MM.1S (cell line): Measurements from ENCODE around the gene REL.

Experiments used
- DNase-seq: peaks from one replicate; pipeline ENCODE4 v3.0.0-alpha.2; 2015
- H2AFZ ChIP-seq: fragments of 300-600 bp; sonication (generic); 2 replicates; pipeline ENCODE4 v1.6.0; 2016; ENCODE audit warnings: antibody characterized with exemption, low read length
- H3F3A ChIP-seq: fragments of 300-600 bp; sonication (generic); 2 replicates; pipeline ENCODE4 v1.6.1; 2016; ENCODE audit warnings: mild to moderate bottlenecking, antibody characterized with exemption, low read length, moderate library complexity, mixed read lengths; ENCODE audit not compliant: insufficient read depth
- H3K27ac ChIP-seq: fragments of 300-600 bp; sonication (generic); 2 replicates; pipeline ENCODE4 v1.5.1; 2016; ENCODE audit warnings: mild to moderate bottlenecking, low read length
- H3K27me3 ChIP-seq: fragments of 300-600 bp; sonication (generic); replicated peaks from 2 replicates; pipeline ENCODE4 v1.6.0; 2016; ENCODE audit warnings: low read length; ENCODE audit not compliant: insufficient read depth
- H3K36me3 ChIP-seq: fragments of 300-600 bp; sonication (generic); replicated peaks from 2 replicates; pipeline ENCODE4 v1.6.1; 2016; ENCODE audit warnings: mild to moderate bottlenecking, low read length, mixed read lengths; ENCODE audit not compliant: insufficient read depth
- H3K4me1 ChIP-seq: fragments of 300-600 bp; sonication (generic); 2 replicates; pipeline ENCODE4 v1.6.1; 2016; ENCODE audit warnings: low read length, mixed read lengths
- H3K4me2 ChIP-seq: fragments of 300-600 bp; sonication (generic); 2 replicates; pipeline ENCODE4 v1.6.0; 2016; ENCODE audit warnings: low read depth, low read length
- H3K4me3 ChIP-seq: fragments of 300-600 bp; sonication (generic); 2 replicates; pipeline ENCODE4 v1.5.1; 2016; ENCODE audit warnings: low read length, mixed read lengths
- H3K79me2 ChIP-seq: fragments of 300-600 bp; sonication (generic); 2 replicates; pipeline ENCODE4 v1.6.1; 2016; ENCODE audit warnings: mixed run types, low read length, mixed read lengths
- H3K9ac ChIP-seq: fragments of 300-600 bp; sonication (generic); 2 replicates; pipeline ENCODE4 v1.6.1; 2016; ENCODE audit warnings: low read length, mixed read lengths
- H3K9me2 ChIP-seq: fragments of 300-600 bp; sonication (generic); replicated peaks from 2 replicates; pipeline ENCODE4 v1.6.1; 2016; ENCODE audit warnings: mild to moderate bottlenecking, low read length, mixed read lengths; ENCODE audit not compliant: insufficient read depth
- H3K9me3 ChIP-seq: fragments of 300-600 bp; sonication (generic); replicated peaks from 2 replicates; pipeline ENCODE4 v1.6.1; 2016; ENCODE audit warnings: mild to moderate bottlenecking, low read length, mixed read lengths; ENCODE audit not compliant: insufficient read depth
- H4K20me1 ChIP-seq: fragments of 300-600 bp; sonication (generic); 2 replicates; pipeline ENCODE4 v1.6.1; 2016; ENCODE audit warnings: mild to moderate bottlenecking, low read length, moderate library complexity, mixed read lengths; ENCODE audit not compliant: insufficient read depth
- CTCF ChIP-seq: fragments of 300-600 bp; sonication (generic); IDR thresholded peaks from 2 replicates; pipeline ENCODE4 v1.5.1; 2016; ENCODE audit warnings: antibody characterized with exemption, low read length, mixed read lengths
- EZH2 ChIP-seq: fragments of 300-600 bp; sonication (generic); optimal IDR thresholded peaks from 2 replicates; pipeline ENCODE3; 2017; ENCODE audit warnings: low read depth, mild to moderate bottlenecking, antibody characterized with exemption, low read length, mixed read lengths
- EZH2phosphoT487 ChIP-seq: fragments of 300-600 bp; sonication (generic); IDR thresholded peaks from 2 replicates; pipeline ENCODE4 v1.6.1; 2018; ENCODE audit warnings: antibody characterized with exemption, low read length

Gene REL

GRCh38 chr2:60972889-60973656 lies 91.7 kb downstream of the REL start:
- Histone ChIP-seq H3K4me3 (no peak overlapping the region), H3K4me1 (no peaks in the 10 kb centered on the region), H3K4me2 (no peak overlapping the region), H3K9me3 (no peaks in the 10 kb centered on the region), H3K79me2 (no peaks in the 10 kb centered on the region), H3K27me3 (peaks cover 15% of the 10 kb centered on the region), H3K36me3 (no peaks in the 10 kb centered on the region), H3K27ac (no peak overlapping the region), H3K9me2 (no peaks in the 10 kb centered on the region), H3K9ac (no peak overlapping the region), H4K20me1 (no peaks in the 10 kb centered on the region), H2AFZ (no peak overlapping the region), H3F3A (0 out of 2 replicates have a peak, but pooled peaks cover 3% of the 10 kb centered on the region)
- DNase-seq, result no peak
- TF ChIP-seq CTCF, result no peak
- no peak for TF ChIP-seq EZH2
- TF ChIP-seq EZH2phosphoT487, result no peak

DNA sequence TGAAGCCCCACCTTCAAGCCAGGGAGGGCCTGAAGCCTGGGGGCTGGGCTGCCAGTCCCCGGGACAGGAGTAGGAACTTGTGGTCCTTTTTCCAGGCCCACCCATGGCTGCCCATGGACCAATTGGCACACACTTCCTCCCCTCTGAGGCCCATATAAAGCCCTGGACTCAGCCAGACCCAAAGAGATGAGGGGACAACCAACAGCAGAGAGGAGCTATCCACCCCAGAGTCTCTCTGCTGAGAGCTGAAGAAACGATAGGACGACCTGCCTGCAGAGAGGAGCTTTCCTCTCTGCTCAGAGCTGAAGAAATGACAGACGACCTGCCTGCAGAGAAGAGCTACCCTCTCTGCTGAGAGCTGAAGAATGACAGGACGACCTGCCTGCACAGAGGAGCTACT lies 92.3 kb downstream of the REL start:
- no peak overlapping the region for H3K4me2 ChIP-seq
- TF ChIP-seq EZH2phosphoT487, result no peak
- TF ChIP-seq CTCF, result no peak
- no peak for TF ChIP-seq EZH2
- no peak overlapping the region for H3K9ac ChIP-seq
- peaks cover 9% of the 10 kb centered on the region; the same call in 1 of the 2 replicates for H3K27me3 ChIP-seq
- no peaks in the 10 kb centered on the region for H4K20me1 ChIP-seq
- DNase-seq, result no peak
- H2AFZ ChIP-seq, result no peak overlapping the region
- H3K4me3 ChIP-seq, result no peak overlapping the region
- H3K9me3 ChIP-seq, result no peaks in the 10 kb centered on the region
- H3F3A ChIP-seq, result 0 out of 2 replicates have a peak, but pooled peaks cover 3% of the 10 kb centered on the region
- H3K79me2 ChIP-seq, result no peaks in the 10 kb centered on the region
- H3K27ac ChIP-seq, result no peak overlapping the region
- H3K4me1 ChIP-seq, result no peaks in the 10 kb centered on the region
- no peaks in the 10 kb centered on the region for H3K9me2 ChIP-seq
- H3K36me3 ChIP-seq, result no peaks in the 10 kb centered on the region

GRCh38 chr2:60974652-60975051 lies 93.3 kb downstream of the REL start:
- Histone ChIP-seq H3K36me3 (no peaks in the 10 kb centered on the region), H3K27me3 (no peaks in the 10 kb centered on the region), H3K9ac (no peak overlapping the region), H3K79me2 (no peaks in the 10 kb centered on the region), H3K9me3 (no peaks in the 10 kb centered on the region), H3F3A (0 out of 2 replicates have a peak, but pooled peaks cover 3% of the 10 kb centered on the region), H3K4me3 (no peak overlapping the region), H3K4me1 (no peaks in the 10 kb centered on the region), H3K27ac (no peak overlapping the region), H3K4me2 (no peak overlapping the region), H3K9me2 (no peaks in the 10 kb centered on the region), H4K20me1 (no peaks in the 10 kb centered on the region), H2AFZ (no peak overlapping the region)
- TF ChIP-seq EZH2phosphoT487 (no peak), CTCF (no peak), EZH2 (no peak)
- DNase-seq, result no peak
